Ovary (tissue), 9 donors: Measurements from ENCODE around the gene ZBED1. TPM values are rescaled to one million over a fixed set of nuclear protein-coding genes. Genes with fewer than 3 reads are reported as not detected.

Experiments
- DNase-seq, 5 donors: peaks; one replicate each; pipeline ENCODE4 v3.0.0-alpha.2; 2019 to 2020
- H3K27ac ChIP-seq, 2 donors: fragments of 200-600 bp; one replicate each; pipeline versions ENCODE4 v1.5.1 to v1.8.0; 2019 to 2022
- H3K27me3 ChIP-seq: fragments of 200-600 bp; one replicate; pipeline ENCODE4 v1.8.0; 2022
- H3K36me3 ChIP-seq: fragments of 200-600 bp; sonication (generic); one replicate; pipeline ENCODE4 v1.5.1; 2019
- H3K4me1 ChIP-seq: one replicate; pipeline ENCODE4 v1.8.1; 2013; ENCODE audit warnings: mild to moderate bottlenecking, moderate library complexity; ENCODE audit not compliant: insufficient read depth
- H3K4me3 ChIP-seq: fragments of 200-600 bp; sonication (generic); one replicate; pipeline ENCODE4 v1.5.1; 2017
- H3K9me3 ChIP-seq, 2 donors: fragments of 200-600 bp in 1 of 2; sonication (generic) in 1 of 2; one replicate each; pipeline versions ENCODE4 v1.5.1 to v1.8.1; 2013 to 2019; ENCODE audit warnings: mild to moderate bottlenecking in 1 of 2, moderate library complexity in 1 of 2
- EP300 ChIP-seq: sonication (generic); formaldehyde crosslinking; IDR thresholded peaks from one replicate; pipeline ENCODE4 v1.6.1; 2017; ENCODE audit warnings: antibody characterized with exemption
- POLR2A ChIP-seq: fragments of 450-650 bp; IDR thresholded peaks from one replicate; pipeline ENCODE4 v1.6.1; 2017; ENCODE audit warnings: antibody characterized with exemption, mild to moderate bottlenecking, moderate library complexity
- WGBS, 3 donors: extraction: QIAGEN DNeasy Blood & Tissue Kit in 1 of 3; methylation state at CpG; one replicate each; pipeline versions ENCODE4 v1.1.5 to v1.1.7; 2013 to 2017; 5-methylcytosine and 5-hydroxymethylcytosine counted together
- intact Hi-C, 4 donors: fragments of 100-400 bp; cut with DNase I; formaldehyde crosslinking; loops; one replicate each; pipeline versions ENCODE4 v1.11.0 to v1.15.1; 2022 to 2023
- polyA plus RNA-seq, 2 donors: library from polyadenylated mRNA; stranded (reverse); fragments of 200-250 nt in 1 of 2; fragments of 350-450 nt in 1 of 2; fragmentation: Illumina TruSeq in 1 of 2; extraction: RNeasy Lipid Tissue Mini Kit (QIAGEN cat#74804) in 1 of 2; gene quantifications; one replicate each; pipeline ENCODE4 v1.2.3, GENCODE V29; 2013 to 2014
- total RNA-seq, 7 donors: library from RNA; depleted of rRNA in 2 of 7; stranded (reverse); fragments of >200 nt in 2 of 7; fragmentation: NEBNext Ultra II Directional in 3 of 7; extraction: Animal tissue kit (Norgen Biotek cat#: 25700) in 3 of 7; gene quantifications; one replicate each; pipeline versions ENCODE4 v1.1.0 to v1.2.4, GENCODE V29; 2016 to 2023
- TF ChIP-seq, protein P1 (sequence below), 3 donors: fragments of 450-650 bp in 2 of 3; fragments of 200-600 bp in 1 of 3; IDR thresholded peaks; one replicate each; pipeline versions ENCODE4 v1.5.1 to v1.8.0; 2016 to 2022; ENCODE audit warnings: antibody characterized with exemption in 3 of 3, mild to moderate bottlenecking in 1 of 3
- donor health status: DM: no; HTN: no; CAD: no; lungs with moderate emphysema.
- donor health status: DM: no; HTN: no; CAD: no.
- donor health status: Bipolar disorder and iron deficiency.
- donor health status: DM: yes; HTN: yes; CAD: no.
- donor health status: DM: no; HTN: no; CAD: no.
- donor health status: DM: yes; HTN: yes; CAD: no.

ZBED1 gene
- total and polyA plus RNA-seq, 9 donors = 23.4 to 39.0 (median 26.0) TPM

DNA sequence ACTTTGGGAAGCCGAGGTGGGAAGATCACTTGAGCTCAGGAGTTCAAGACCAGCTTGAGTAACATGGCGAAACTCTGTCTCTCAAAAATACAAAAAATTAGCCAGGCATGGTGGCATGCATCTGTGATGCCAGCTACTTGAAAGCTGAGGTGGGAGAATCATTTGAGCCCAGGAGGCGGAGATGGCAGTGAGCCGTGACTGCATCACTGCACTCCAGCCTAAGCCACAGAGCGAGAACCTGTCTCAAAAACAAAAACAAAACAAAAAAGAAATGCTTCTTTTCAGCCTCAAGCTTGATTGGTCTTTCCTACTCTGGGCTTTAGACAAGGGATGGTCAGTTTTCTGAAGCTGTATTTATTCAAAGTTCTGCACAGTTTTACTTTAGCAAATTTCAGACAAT lies 15.8 kb upstream of the ZBED1 start:
- H3K27ac ChIP-seq = no peak overlapping the region
- H3K27me3 ChIP-seq = no peaks in the 10 kb centered on the region
- intact Hi-C loops = no loop called here
- H3K36me3 ChIP-seq = no peaks in the 10 kb centered on the region
- no peak for DNase-seq
- WGBS, 3 donors = 70 to 77% (median 77%) methylated on average over 5 of the region's 5 CpGs
- H3K4me1 ChIP-seq = no peaks in the 10 kb centered on the region
- no peak overlapping the region for H3K4me3 ChIP-seq
- TF ChIP-seq EP300 (no peak), POLR2A (no peak)
- TF ChIP-seq, protein P1, sequence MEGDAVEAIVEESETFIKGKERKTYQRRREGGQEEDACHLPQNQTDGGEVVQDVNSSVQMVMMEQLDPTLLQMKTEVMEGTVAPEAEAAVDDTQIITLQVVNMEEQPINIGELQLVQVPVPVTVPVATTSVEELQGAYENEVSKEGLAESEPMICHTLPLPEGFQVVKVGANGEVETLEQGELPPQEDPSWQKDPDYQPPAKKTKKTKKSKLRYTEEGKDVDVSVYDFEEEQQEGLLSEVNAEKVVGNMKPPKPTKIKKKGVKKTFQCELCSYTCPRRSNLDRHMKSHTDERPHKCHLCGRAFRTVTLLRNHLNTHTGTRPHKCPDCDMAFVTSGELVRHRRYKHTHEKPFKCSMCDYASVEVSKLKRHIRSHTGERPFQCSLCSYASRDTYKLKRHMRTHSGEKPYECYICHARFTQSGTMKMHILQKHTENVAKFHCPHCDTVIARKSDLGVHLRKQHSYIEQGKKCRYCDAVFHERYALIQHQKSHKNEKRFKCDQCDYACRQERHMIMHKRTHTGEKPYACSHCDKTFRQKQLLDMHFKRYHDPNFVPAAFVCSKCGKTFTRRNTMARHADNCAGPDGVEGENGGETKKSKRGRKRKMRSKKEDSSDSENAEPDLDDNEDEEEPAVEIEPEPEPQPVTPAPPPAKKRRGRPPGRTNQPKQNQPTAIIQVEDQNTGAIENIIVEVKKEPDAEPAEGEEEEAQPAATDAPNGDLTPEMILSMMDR (IDR thresholded peaks at IDR 0.05) = no peak
- H3K9me3 ChIP-seq = no peaks in the 10 kb centered on the region

DNA sequence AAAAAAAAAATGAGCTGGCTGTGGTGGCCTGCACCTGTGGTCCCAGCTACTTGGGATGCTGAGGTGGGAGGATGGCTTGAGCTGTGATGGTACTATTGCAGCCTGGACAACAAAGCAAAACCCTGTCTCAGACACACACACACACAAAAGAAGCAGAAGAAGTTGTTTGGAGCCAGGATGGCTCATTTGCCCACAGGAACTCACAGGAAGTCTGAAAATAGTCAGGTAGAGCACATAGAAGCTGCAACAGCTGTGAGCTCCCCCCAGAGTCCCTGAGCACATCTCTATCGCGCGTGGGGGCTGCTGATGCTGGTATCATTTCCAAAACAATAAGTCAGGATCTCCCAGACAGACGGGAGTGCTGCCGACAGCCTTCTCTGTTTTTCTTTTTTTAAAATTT lies 13.4 kb upstream of the ZBED1 start:
- no peaks in the 10 kb centered on the region for H3K36me3 ChIP-seq
- no peaks in the 10 kb centered on the region for H3K9me3 ChIP-seq
- intact Hi-C loops = no loop called here
- H3K4me3 ChIP-seq = no peak overlapping the region
- no peak for DNase-seq
- no peak overlapping the region for H3K27ac ChIP-seq
- no peak for TF ChIP-seq POLR2A
- TF ChIP-seq, protein P1 (IDR thresholded peaks at IDR 0.05) = no peak
- no peak for TF ChIP-seq EP300
- no peaks in the 10 kb centered on the region for H3K4me1 ChIP-seq
- 6 to 10% (median 9%) methylated on average over 5 of the region's 5 CpGs for WGBS, 3 donors
- no peaks in the 10 kb centered on the region for H3K27me3 ChIP-seq

GRCh38 chrX:2513121-2513664 lies 12.4 kb upstream of the ZBED1 start:
- Histone ChIP-seq H3K9me3 (no peaks in the 10 kb centered on the region), H3K27me3 (no peaks in the 10 kb centered on the region), H3K4me1 (no peaks in the 10 kb centered on the region), H3K36me3 (no peaks in the 10 kb centered on the region), H3K27ac (no peak overlapping the region), H3K4me3 (no peak overlapping the region)
- intact Hi-C loops = no loop called here
- 58 to 62% (median 59%) methylated on average over 6 of the region's 6 CpGs for WGBS, 3 donors
- TF ChIP-seq, protein P1 (IDR thresholded peaks at IDR 0.05) = no peak
- TF ChIP-seq EP300 (no peak), POLR2A (no peak)
- no peak for DNase-seq

DNA sequence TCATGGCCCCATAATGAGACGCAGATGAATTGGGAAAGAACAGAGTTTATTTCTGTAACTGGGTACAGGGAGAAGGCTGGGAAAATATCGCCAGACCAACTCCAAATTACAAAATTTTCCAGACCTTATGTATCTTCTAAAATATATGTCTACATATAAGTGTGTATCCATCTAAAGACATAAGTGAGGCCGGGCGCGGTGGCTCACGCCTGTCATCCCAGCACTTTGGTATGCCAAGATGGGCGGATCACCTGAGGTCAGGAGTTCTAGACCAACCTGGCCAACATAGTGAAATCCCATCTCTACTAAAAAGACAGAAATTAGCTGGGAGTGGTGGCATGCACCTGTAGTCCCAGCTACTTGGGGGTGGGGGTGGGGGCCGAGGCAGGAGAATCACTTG lies 11.7 kb upstream of the ZBED1 start:
- DNase-seq = no peak
- H3K9me3 ChIP-seq = no peaks in the 10 kb centered on the region
- TF ChIP-seq POLR2A (no peak), EP300 (no peak)
- TF ChIP-seq, protein P1 (IDR thresholded peaks at IDR 0.05) = no peak
- H3K27me3 ChIP-seq = no peaks in the 10 kb centered on the region
- no peak overlapping the region for H3K4me3 ChIP-seq
- H3K27ac ChIP-seq = no peak overlapping the region
- no peaks in the 10 kb centered on the region for H3K36me3 ChIP-seq
- H3K4me1 ChIP-seq = no peaks in the 10 kb centered on the region
- WGBS, 3 donors = 94 to 97% (median 95%) methylated on average over 8 of the region's 8 CpGs
- intact Hi-C loops = no loop called here
